GM21515 (cell line): ENCODE results near the gene FAM237B.
"Not testable (repeated sequence)": the region's sequence is repeated elsewhere in the genome, so short reads cannot be mapped to it uniquely, and the experiment has no call there.

Source experiments
- ATAC-seq: cut with Tn5 transposase; IDR thresholded peaks from one replicate; pipeline ENCODE4 v1.9.1; 2021; ENCODE audit not compliant: unreplicated experiment

Gene FAM237B

GRCh38 chr7:90320801-90321494, at the start of gene FAM237B:
Gene FAM237B (minus strand): TSS chr7:90321304. CDS start chr7:90319748, 1,556 bp downstream.
- ATAC-seq, result no peak

GRCh38 chr7:90351987-90352386, 30.9 kb upstream of the FAM237B start:
- ATAC-seq, result no peak

GRCh38 chr7:90350032-90350431, 28.9 kb upstream of the FAM237B start:
- not testable (repeated sequence) for ATAC-seq

GRCh38 chr7:90349305-90349704, 28.2 kb upstream of the FAM237B start:
- ATAC-seq, result no peak

- ATAC-seq, result no peak
These were observed 26.7 kb upstream of the FAM237B start for GRCh38 chr7:90347759-90348158.

- ATAC-seq, result peak; percentile 95
These were observed 25.4 kb upstream of the FAM237B start, which contains the start of gene GTPBP10 for GRCh38 chr7:90346336-90347125. Gene GTPBP10 (plus strand): TSS chr7:90346716. CDS start chr7:90346742, 26 bp downstream.

- ATAC-seq, result peak; percentile 18
These were observed 24.7 kb upstream of the FAM237B start for GRCh38 chr7:90345595-90346335.

- ATAC-seq, result no peak
These were observed 23.9 kb upstream of the FAM237B start for GRCh38 chr7:90345016-90345415.

- no peak for ATAC-seq
These were observed 16.0 kb upstream of the FAM237B start for GRCh38 chr7:90337106-90337505.

- ATAC-seq, result not testable (repeated sequence)
These were observed 13.8 kb upstream of the FAM237B start for GRCh38 chr7:90334926-90335325.

- no peak for ATAC-seq
These were observed 13.2 kb upstream of the FAM237B start for GRCh38 chr7:90334193-90334843.

GRCh38 chr7:90326500-90326899, 5.4 kb upstream of the FAM237B start:
- no peak for ATAC-seq

GRCh38 chr7:90322837-90323236, 1.7 kb upstream of the FAM237B start:
- ATAC-seq, result no peak

- no peak for ATAC-seq
These were observed 695 bp downstream of the FAM237B start for GRCh38 chr7:90320418-90320800.

- no peak for ATAC-seq
These were observed 1.1 kb downstream of the FAM237B start for GRCh38 chr7:90320014-90320413.

GRCh38 chr7:90313907-90314306, 7.2 kb downstream of the FAM237B start:
- ATAC-seq, result no peak

- ATAC-seq, result no peak
These were observed 8.4 kb downstream of the FAM237B start for GRCh38 chr7:90312745-90313144.

GRCh38 chr7:90311175-90311574, 9.9 kb downstream of the FAM237B start:
- ATAC-seq, result no peak

- no peak for ATAC-seq
These were observed 11.2 kb downstream of the FAM237B start for GRCh38 chr7:90309872-90310271.

GRCh38 chr7:90303241-90303640, 17.9 kb downstream of the FAM237B start:
- ATAC-seq, result no peak
